Measurements from ENCODE around the gene ATP6V0D1. TPM values are rescaled to one million over a fixed set of nuclear protein-coding genes. Genes with fewer than 3 reads are reported as not detected.

The ATP6V0D1 gene
- polyA plus RNA-seq, 3 donors: 354 to 687 (median 631) TPM

DNA sequence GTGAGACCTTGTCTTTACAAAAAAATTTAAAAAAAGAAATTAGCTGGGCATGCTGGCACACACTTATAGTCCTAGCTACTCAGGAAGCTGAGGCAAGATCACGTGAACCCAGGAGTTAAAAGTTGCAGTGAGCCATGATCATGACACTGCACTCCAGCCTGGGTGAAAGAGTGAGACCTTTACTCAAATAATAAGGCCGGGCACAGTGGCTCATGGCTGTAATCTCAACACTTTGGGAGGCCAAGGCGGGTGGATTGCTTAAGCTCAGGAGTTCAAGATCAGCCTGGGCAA, 36.1 kb upstream of the ATP6V0D1 start:
- peaks cover 52% of the 10 kb centered on the region for H3K4me1 Mint-ChIP-seq
- H3K36me3 Mint-ChIP-seq: peaks cover 0 to 3% of the 10 kb centered on the region in 2 donors
- H3K9me3 ChIP-seq (replicated peaks in 1 of 2; ENCODE audit: control insufficient read depth in 1 of 2, insufficient read depth in 1 of 2, low read length in 2 of 2): no peaks in the 10 kb centered on the region
- intact Hi-C loops (cut with micrococcal nuclease): loop anchor here in 1 of 2 donors (5.0 kb wide), 1 partner anchor 35 kb away; the partner anchor contains the start of genes AGRP and ATP6V0D1
- WGBS (ENCODE audit: insufficient coverage): 0% methylated on average over 2 of the region's 3 CpGs
- H3K4me2 ChIP-seq (replicated peaks; ENCODE audit: extremely low read depth, low read length, poor library complexity, severe bottlenecking): no peak overlapping the region
- peak overlapping the region in 1 of 2 donors; percentile 40 for H3K4me3 Mint-ChIP-seq
- H3K27me3 Mint-ChIP-seq (ENCODE audit: low read depth in 3 of 3): peaks cover 0 to 2% (median 1%) of the 10 kb centered on the region in 3 donors
- no peak overlapping the region for H3K9ac ChIP-seq (ENCODE audit: insufficient read depth, low read length, poor library complexity, severe bottlenecking)
- H3K36me3 ChIP-seq (replicated peaks in 1 of 2; ENCODE audit: control insufficient read depth in 1 of 2, insufficient read depth in 2 of 2, low read length in 2 of 2): no peaks in the 10 kb centered on the region
- peak; percentile 36 to 77 (median 63) for DNase-seq
- no peaks in the 10 kb centered on the region for H4K20me1 ChIP-seq (ENCODE audit: insufficient read depth, low read length)
- peak overlapping the region in 6 of 7 donors; percentile 3 to 84 (median 76) for H3K27ac Mint-ChIP-seq
- peak overlapping the region; percentile 9 to 40 for H3K27ac ChIP-seq (ENCODE audit: low read depth in 1 of 2, low read length in 2 of 2)
- no peak overlapping the region for H3K4me3 ChIP-seq (replicated peaks in 1 of 3; ENCODE audit: low read depth in 2 of 3, low read length in 3 of 3)
- H3K9me3 Mint-ChIP-seq: peaks cover 0 to 3% (median 0%) of the 10 kb centered on the region in 7 donors
- H3K27me3 ChIP-seq (ENCODE audit: control insufficient read depth in 2 of 2, insufficient read depth in 2 of 2, low read length in 2 of 2): no peaks in the 10 kb centered on the region
- H3K4me1 ChIP-seq (ENCODE audit: control insufficient read depth in 1 of 2, insufficient read depth in 2 of 2, low read length in 2 of 2): peaks cover 54 to 57% of the 10 kb centered on the region in 2 donors
- TF ChIP-seq, protein P1, sequence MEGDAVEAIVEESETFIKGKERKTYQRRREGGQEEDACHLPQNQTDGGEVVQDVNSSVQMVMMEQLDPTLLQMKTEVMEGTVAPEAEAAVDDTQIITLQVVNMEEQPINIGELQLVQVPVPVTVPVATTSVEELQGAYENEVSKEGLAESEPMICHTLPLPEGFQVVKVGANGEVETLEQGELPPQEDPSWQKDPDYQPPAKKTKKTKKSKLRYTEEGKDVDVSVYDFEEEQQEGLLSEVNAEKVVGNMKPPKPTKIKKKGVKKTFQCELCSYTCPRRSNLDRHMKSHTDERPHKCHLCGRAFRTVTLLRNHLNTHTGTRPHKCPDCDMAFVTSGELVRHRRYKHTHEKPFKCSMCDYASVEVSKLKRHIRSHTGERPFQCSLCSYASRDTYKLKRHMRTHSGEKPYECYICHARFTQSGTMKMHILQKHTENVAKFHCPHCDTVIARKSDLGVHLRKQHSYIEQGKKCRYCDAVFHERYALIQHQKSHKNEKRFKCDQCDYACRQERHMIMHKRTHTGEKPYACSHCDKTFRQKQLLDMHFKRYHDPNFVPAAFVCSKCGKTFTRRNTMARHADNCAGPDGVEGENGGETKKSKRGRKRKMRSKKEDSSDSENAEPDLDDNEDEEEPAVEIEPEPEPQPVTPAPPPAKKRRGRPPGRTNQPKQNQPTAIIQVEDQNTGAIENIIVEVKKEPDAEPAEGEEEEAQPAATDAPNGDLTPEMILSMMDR (IDR thresholded peaks at IDR 0.05): no peak
- H3K79me2 ChIP-seq (ENCODE audit: insufficient read depth, low read length): no peaks in the 10 kb centered on the region
- no peak overlapping the region for H2AFZ ChIP-seq (ENCODE audit: insufficient read depth, low read depth, low read length, poor library complexity, severe bottlenecking)

DNA sequence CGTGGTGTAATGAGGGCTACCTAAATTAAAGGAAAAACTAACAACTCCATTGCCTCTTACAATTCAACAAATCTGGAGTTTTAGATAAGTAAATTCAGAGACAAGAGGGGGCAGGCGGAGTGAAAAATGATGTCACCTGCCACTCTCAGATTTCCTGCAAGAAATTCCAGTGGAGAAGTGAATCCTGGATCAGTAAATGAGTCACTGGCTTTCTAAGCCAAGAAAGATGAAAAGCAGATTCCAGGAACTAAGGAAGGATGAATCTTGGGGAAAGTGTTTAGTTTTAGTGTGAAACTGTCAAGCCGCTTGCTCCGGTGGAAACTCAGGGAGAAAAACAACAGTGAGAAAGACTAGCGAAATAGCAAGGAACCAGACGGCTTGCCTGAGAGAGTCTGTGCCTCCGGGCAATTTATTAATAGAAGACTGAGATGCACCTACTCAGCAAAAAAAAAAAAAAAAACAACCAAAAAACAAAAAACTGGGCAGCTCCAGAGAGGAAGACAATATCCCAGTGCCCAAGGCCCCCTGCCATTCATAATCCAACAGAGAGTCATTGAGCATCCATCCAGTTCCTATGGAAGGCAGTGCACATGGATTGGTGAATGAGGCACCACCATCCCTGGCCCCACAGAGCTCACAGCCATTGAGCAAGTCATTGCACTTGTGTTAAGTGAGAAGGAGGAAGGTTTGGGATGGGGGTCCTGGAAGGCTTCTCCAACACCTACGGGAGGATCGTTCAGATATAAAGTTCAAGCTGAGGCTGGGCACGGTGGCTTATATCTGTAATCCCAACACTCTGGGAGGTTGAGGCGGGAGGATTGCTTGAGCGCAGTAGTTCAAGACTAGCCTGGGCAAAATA, 35.6 kb upstream of the ATP6V0D1 start:
- peak overlapping the region; percentile 9 to 40 for H3K27ac ChIP-seq (ENCODE audit: low read depth in 1 of 2, low read length in 2 of 2)
- no peaks in the 10 kb centered on the region for H4K20me1 ChIP-seq (ENCODE audit: insufficient read depth, low read length)
- H3K4me1 Mint-ChIP-seq: peaks cover 48% of the 10 kb centered on the region
- no peak for DNase-seq
- H3K27ac Mint-ChIP-seq: peak overlapping the region in 5 of 7 donors; percentile 3 to 84 (median 69)
- no peaks in the 10 kb centered on the region for H3K27me3 ChIP-seq (ENCODE audit: control insufficient read depth in 2 of 2, insufficient read depth in 2 of 2, low read length in 2 of 2)
- 87% methylated on average over 3 of the region's 12 CpGs for WGBS (ENCODE audit: insufficient coverage)
- H3K4me3 ChIP-seq (replicated peaks in 1 of 3; ENCODE audit: low read depth in 2 of 3, low read length in 3 of 3): no peak overlapping the region
- H3K9me3 ChIP-seq (replicated peaks in 1 of 2; ENCODE audit: control insufficient read depth in 1 of 2, insufficient read depth in 1 of 2, low read length in 2 of 2): no peaks in the 10 kb centered on the region
- no peaks in the 10 kb centered on the region for H3K36me3 ChIP-seq (replicated peaks in 1 of 2; ENCODE audit: control insufficient read depth in 1 of 2, insufficient read depth in 2 of 2, low read length in 2 of 2)
- H3K36me3 Mint-ChIP-seq: peaks cover 0 to 3% of the 10 kb centered on the region in 2 donors
- TF ChIP-seq, protein P1 (IDR thresholded peaks at IDR 0.05): no peak
- H3K9ac ChIP-seq (ENCODE audit: insufficient read depth, low read length, poor library complexity, severe bottlenecking): no peak overlapping the region
- H3K4me3 Mint-ChIP-seq: peak overlapping the region in 1 of 2 donors; percentile 40
- no peaks in the 10 kb centered on the region for H3K79me2 ChIP-seq (ENCODE audit: insufficient read depth, low read length)
- intact Hi-C loops (cut with micrococcal nuclease): loop anchor here in 1 of 2 donors (5.0 kb wide), 1 partner anchor 34 kb away; the partner anchor contains the start of genes AGRP and ATP6V0D1
- peaks cover 51 to 52% of the 10 kb centered on the region in 2 donors for H3K4me1 ChIP-seq (ENCODE audit: control insufficient read depth in 1 of 2, insufficient read depth in 2 of 2, low read length in 2 of 2)
- no peak overlapping the region for H3K4me2 ChIP-seq (replicated peaks; ENCODE audit: extremely low read depth, low read length, poor library complexity, severe bottlenecking)
- peaks cover 0 to 3% (median 0%) of the 10 kb centered on the region in 7 donors for H3K9me3 Mint-ChIP-seq
- H2AFZ ChIP-seq (ENCODE audit: insufficient read depth, low read depth, low read length, poor library complexity, severe bottlenecking): no peak overlapping the region
- H3K27me3 Mint-ChIP-seq (ENCODE audit: low read depth in 3 of 3): peaks cover 0 to 3% (median 2%) of the 10 kb centered on the region in 3 donors
